ENCODE measurements around the gene FBXO7.
A peak's percentile ranks its signal among the peaks of the same experiment; 100 is the strongest.

FBXO7 gene

DNA sequence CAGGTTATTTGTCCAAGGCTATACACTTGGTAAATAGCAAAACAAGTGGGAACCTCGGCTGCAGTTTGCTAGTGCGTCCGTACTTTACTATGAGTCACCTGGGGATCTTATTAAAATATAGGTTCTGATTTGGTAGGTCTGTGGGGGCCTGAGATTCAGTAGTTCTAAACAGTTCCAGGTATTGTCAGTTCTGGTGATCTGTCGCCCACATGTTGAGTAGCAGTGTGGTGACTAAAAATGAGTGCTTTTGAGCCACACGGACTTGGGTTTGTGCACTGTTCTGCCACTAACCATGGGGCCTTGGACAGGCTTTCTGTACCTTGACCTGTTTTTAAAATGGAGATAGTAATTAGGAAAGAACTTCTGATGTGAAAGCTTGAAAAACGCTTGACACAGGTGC is 15.7 kb downstream of the FBXO7 start:
- no peak for DNase-seq (ENCODE audit: low spot score)

GRCh38 chr22:32492111-32492510 is 17.5 kb downstream of the FBXO7 start:
- no peak for DNase-seq (ENCODE audit: low spot score)

- no peak for DNase-seq (ENCODE audit: low spot score)
Measured at GRCh38 chr22:32493551-32493950, 18.9 kb downstream of the FBXO7 start.

DNA sequence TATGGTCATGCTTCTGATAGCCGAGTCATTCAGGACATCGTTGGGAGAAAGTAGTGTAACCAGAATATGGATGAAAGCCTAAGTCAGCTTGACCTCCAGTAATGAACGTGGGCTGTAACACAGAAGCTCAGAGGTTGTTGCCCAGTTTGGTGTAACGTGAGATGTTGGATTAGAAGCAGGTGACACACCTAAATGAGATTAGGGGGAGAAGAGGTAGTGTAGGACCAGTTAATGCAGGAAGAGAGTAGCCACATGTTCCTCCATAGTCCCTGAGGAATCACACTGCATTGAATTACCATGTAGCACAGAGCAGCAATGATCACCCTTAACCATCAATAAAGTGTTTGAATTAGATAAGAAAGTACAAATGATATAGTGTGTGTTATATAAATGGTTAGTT is 20.4 kb downstream of the FBXO7 start:
- no peak for DNase-seq (ENCODE audit: low spot score)

GRCh38 chr22:32499666-32500065 is 25.1 kb downstream of the FBXO7 start:
- no peak for DNase-seq (ENCODE audit: low spot score)

DNA sequence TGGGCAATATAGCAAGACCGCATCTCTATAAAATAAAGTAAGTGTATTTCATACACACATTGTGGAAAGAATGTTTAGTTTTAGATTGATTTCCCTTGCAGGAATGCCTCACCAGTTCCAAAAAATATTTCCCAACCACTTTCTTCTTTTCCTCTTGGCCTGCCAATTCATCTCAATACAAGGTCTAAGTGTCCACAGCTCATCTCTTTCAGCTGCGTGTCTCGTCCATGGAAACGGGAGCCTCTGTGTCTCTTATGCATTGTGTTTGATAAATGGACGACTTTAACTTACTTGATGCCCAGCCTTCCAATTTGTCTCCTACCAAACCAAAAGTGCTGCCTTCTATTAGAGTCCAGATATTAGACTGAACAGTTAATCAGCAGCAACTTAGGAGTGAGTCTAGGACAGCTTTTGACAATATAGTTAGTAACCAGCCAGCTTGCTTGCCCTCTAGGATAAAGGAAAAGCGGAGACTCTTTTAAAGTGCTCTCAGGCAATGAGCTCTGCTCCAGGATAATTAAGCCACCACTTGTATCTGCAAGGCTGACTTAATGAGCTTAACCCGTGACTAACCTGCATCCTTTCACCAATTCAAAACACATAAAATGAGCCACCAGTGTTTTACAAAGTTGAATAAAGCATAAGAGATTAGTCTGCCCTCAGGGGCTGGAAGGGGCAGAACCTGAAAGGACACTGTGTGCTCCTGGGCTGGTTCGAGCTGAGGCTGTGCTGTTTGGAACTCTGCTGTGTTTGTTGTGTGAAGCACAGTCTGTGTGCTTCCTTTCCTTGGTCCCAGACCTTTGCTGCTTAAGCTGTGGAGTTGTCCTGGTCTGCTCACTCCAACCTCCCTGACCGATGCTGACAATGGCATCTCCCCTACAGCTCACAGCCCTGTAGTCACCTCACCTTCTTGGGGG is 27.5 kb downstream of the FBXO7 start:
- DNase-seq (ENCODE audit: low spot score), result no peak

DNA sequence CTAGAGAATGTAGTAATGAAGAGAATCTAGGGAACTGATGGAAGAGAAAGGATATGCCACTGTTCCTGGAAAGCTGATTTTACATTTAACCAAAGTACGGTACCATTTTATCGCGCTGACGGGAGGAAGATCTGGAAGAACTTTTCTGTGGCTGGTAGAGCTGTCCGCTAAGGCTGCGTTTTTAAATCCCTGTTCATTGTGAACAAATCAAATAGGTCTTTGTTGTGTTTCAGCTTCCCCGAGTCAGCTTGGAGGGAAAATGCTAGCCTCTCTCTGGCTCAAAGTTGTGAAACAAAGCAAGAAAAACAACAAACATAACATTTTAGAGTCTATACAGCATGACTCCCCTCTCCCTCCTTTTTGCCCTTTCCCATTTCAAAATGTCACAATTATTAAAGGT is 34.4 kb downstream of the FBXO7 start:
- no peak for DNase-seq (ENCODE audit: low spot score)

DNA sequence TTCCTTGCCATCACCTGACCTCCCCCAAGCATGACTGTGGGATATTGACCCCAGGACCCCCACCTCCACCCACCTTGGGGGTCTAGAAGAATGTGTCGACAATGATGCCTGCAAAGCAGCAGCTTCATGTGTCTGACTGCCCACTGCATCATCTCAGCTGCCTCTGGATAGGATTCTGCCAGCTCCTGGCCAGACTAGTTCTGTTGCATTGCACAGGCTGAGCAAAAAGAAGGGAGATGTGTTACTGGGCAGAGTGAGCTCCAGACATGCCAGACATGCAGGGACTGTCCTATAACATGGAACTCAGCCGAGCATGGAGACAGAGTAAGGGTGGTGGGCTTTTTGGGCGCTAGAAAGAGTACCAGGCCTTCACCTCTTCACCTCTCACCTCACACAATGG is 36.7 kb downstream of the FBXO7 start:
- no peak for DNase-seq (ENCODE audit: low spot score)

DNA sequence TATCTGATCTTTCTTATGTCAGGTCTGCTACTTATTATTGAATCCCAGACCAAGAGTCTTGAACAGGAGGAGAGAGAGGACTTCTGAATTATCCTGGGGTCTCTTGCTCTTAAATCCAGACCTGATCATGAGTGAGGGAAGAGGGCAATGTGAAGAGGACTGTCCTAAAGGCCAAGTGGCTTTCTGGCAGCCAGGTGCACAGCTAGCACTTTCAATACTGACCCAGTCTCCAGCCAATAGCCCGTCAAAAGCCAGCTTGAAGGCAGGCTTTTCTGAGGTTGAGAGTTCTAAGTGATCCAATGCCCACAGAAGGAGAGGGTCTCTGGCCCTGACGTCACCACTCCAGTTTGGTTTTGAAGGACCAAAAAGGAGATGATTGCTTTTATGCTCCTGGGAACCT is 37.2 kb downstream of the FBXO7 start:
- no peak for DNase-seq (ENCODE audit: low spot score)

- DNase-seq (ENCODE audit: low spot score), result no peak
Measured at GRCh38 chr22:32512267-32512982, 37.8 kb downstream of the FBXO7 start.

GRCh38 chr22:32515084-32515483 is 40.5 kb downstream of the FBXO7 start:
- DNase-seq (ENCODE audit: low spot score), result no peak

- no peak for DNase-seq (ENCODE audit: low spot score)
Measured at GRCh38 chr22:32517488-32517887, 42.9 kb downstream of the FBXO7 start.

GRCh38 chr22:32517921-32518320 is 43.3 kb downstream of the FBXO7 start:
- no peak for DNase-seq (ENCODE audit: low spot score)

DNA sequence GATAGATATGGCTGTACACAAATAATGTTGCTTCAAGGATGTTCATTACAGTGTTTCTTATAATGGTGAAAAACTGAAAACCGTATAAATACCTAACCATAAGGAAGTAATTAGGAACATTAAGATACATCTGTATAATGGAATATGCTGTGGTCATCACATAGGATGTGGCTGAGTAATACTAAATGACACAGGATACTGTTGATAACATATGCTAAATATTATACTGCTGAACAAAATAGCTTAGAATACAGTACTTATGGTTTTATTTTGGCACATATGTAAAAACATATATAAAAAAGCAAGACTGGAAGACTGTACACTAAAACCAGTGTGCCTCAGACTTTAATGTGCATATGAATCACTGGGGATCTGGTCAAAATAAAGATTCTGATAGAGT is 43.8 kb downstream of the FBXO7 start:
- DNase-seq (ENCODE audit: low spot score), result no peak

- peak; percentile 7 for DNase-seq (ENCODE audit: low spot score)
Measured at GRCh38 chr22:32518848-32519247, 44.2 kb downstream of the FBXO7 start.

- DNase-seq (ENCODE audit: low spot score), result no peak
Measured at GRCh38 chr22:32520612-32521011, 46.0 kb downstream of the FBXO7 start.

DNA sequence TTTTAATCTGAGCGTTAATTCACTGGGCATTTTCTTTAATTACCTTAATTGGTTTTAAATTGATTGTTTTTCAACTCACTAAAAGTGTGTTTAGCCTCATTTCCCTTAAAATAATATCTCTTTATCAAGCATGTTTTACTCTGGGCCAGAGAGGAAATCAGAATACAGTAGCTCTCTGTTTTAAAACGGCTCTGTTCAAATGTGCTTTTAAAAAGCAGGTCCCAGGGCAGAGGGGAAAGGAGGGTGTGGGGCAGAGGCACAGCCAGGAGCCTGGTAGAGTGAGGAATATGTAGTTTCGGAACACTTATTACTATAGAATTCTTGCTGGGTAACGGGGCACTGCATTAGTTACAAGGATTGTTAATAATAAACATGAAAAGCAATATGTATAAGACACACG is 47.6 kb downstream of the FBXO7 start:
- no peak for DNase-seq (ENCODE audit: low spot score)

GRCh38 chr22:32527756-32528155 is 53.1 kb downstream of the FBXO7 start:
- no peak for DNase-seq (ENCODE audit: low spot score)

DNA sequence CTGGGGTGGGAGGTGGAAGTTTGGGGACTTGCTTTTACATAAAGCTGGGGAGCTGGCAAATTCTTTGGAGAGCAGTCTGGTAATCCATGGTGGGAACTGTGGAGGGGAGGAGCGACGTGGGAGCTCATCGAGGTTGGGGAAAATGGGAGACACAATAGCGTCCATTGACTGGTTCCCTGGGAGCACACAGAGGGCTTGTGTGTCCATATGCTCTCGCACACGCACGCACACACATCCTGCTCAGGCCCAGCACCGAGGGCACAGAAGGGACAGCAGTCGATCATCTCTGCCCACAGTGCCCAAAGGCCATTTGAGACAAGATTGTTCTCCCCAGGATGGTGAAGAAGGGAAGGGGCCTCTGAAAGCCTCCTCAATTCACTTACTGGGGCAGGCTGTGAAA is 53.7 kb downstream of the FBXO7 start:
- DNase-seq (ENCODE audit: low spot score), result no peak

DNA sequence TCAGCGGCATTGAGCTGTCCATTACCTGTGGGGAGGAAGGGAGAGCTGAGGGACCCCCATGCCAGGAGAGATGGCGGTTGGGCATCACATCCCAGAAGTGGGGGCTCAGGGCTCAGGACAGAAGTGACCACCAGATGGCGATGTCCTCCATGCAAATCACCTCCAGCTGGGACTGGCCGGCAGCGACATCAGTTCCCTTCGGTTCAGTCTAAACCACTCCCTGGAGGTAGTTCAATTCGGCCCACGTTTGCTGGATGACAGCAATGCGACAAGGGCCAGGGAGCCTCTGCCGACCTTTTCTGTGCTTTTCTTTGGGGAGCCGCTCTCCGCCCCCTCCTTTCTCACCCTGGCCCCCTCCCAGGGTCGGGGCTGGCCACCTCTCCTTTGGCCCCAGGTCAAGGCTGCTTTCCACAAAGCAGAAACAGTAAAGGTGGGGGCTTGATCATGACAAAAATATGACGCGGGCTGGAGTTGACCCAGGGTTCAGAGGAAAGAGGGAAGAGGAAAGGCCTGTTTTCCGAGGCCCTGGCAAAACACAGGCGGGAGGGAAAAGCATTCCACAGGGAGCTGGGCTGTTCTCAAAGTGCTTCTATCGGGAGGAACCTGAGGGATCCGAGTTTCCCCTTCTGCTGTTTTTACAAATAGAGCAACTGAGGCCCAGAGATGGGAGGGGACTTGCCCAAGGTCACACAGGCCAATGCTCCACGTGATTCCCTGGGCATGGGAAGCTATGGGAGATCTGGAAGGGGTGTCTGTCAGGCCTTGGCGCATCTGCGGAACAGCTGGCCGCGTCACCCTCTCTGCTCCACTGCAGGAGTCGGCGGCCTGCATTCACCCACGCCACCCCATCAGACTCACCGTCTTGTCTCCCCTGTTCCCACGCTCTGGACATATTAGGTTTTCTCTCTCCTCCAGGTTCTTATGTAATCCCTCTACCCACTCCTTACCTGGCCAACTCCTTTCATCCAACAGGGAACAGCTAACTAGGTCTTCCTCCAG is 54.7 kb downstream of the FBXO7 start:
- peak; percentile 42 for DNase-seq (ENCODE audit: low spot score)

GRCh38 chr22:32531228-32531627 is 56.6 kb downstream of the FBXO7 start:
- DNase-seq (ENCODE audit: low spot score), result no peak

Data from CD4-positive, alpha-beta T cell treated with Interleukin-2 at 100 ng/mL for 4 hours (primary cell).